Endothelial cell of umbilical vein (primary cell): ENCODE results near the gene MRPL42. TPM values are rescaled to one million over a fixed set of nuclear protein-coding genes. Genes with fewer than 3 reads are reported as not detected.
"Not testable (repeated sequence)": the region's sequence is repeated elsewhere in the genome, so short reads cannot be mapped to it uniquely, and the experiment has no call there.

Source experiments
- BruUV-seq: library from RNA; stranded (reverse); fragments of 400-500 nt; replicated peaks from 2 replicates; lab custom pipeline; 2021; lab: Mats Ljungman, UMichigan
- CTCF ChIA-PET: fragments of 300-600, 350-600 bp; sonication (Branson Sonifier 250); formaldehyde crosslinking; loops from one replicate; lab custom pipeline; 2021; ENCODE audit warnings: antibody characterized with exemption, inconsistent platforms; lab: Charles Lee
- POLR2A ChIA-PET: fragments of 300-600, 350-600 bp; sonication (Branson Sonifier 250); formaldehyde crosslinking; loops from one replicate; lab custom pipeline; 2021; ENCODE audit warnings: antibody characterized with exemption, inconsistent platforms; lab: Charles Lee
- DNase-seq: peaks from one replicate; pipeline ENCODE4 v3.0.0-alpha.2; 2011; ENCODE audit warnings: low read depth, low spot score
- FAIRE-seq: peaks from 2 replicates; lab custom pipeline; 2011; peaks lifted over from hg19 to GRCh38; lab: Jason Lieb, UNC
- H2AFZ ChIP-seq: 2 replicates; pipeline ENCODE4 v1.6.0; 2012; ENCODE audit warnings: low read depth, low read length, control low read depth, inconsistent platforms
- H3K27ac ChIP-seq: 2 replicates; pipeline ENCODE4 v1.5.1; 2011; ENCODE audit warnings: low read depth, mild to moderate bottlenecking, control low read depth, low read length, moderate library complexity; ENCODE audit not compliant: insufficient read depth
- H3K27me3 ChIP-seq, 2 experiments: 2 replicates each; pipeline versions ENCODE4 v1.6.0 to v1.6.1; 2011; ENCODE audit warnings: low read length in 2 of 2, mixed read lengths in 1 of 2; ENCODE audit not compliant: control insufficient read depth in 2 of 2, insufficient read depth in 2 of 2
- H3K36me3 ChIP-seq, 2 experiments: 2 replicates in 1 of 2; 3 replicates in 1 of 2; pipeline ENCODE4 v1.5.1; 2011; ENCODE audit warnings: low read length in 2 of 2, mild to moderate bottlenecking in 1 of 2, moderate library complexity in 1 of 2; ENCODE audit not compliant: control insufficient read depth in 2 of 2, insufficient read depth in 2 of 2; ENCODE audit errors: extremely low read depth in 1 of 2
- H3K4me1 ChIP-seq: 3 replicates; pipeline ENCODE4 v1.5.1; 2011; ENCODE audit warnings: mild to moderate bottlenecking, low read length; ENCODE audit not compliant: control insufficient read depth, insufficient read depth; ENCODE audit errors: extremely low read depth
- H3K4me2 ChIP-seq: 2 replicates; pipeline ENCODE4 v1.6.1; 2011; ENCODE audit warnings: low read length, control low read depth, mixed read lengths; ENCODE audit not compliant: insufficient read depth
- H3K4me3 ChIP-seq, 3 experiments: fragments of 200-600 bp in 1 of 3; sonication (generic), shearing (Covaris generic) in 1 of 3; replicated peaks in 1 of 3; 2 replicates each; pipeline ENCODE4 v1.5.1; 2011 to 2016; ENCODE audit warnings: control low read depth in 3 of 3, low read length in 3 of 3, mild to moderate bottlenecking in 2 of 3, inconsistent platforms in 1 of 3, low read depth in 1 of 3, moderate library complexity in 1 of 3; ENCODE audit not compliant: insufficient read depth in 1 of 3
- H3K79me2 ChIP-seq: 2 replicates; pipeline ENCODE4 v1.6.0; 2012; ENCODE audit warnings: low read length, inconsistent platforms; ENCODE audit not compliant: control insufficient read depth, insufficient read depth
- H3K9ac ChIP-seq: replicated peaks from 2 replicates; pipeline ENCODE3; 2011; ENCODE audit warnings: low read length, control low read depth; ENCODE audit not compliant: insufficient read depth; ENCODE audit errors: extremely low read depth
- H3K9me1 ChIP-seq: replicated peaks from 3 replicates; pipeline ENCODE4 v1.6.0; 2011; ENCODE audit warnings: mild to moderate bottlenecking, low read length; ENCODE audit not compliant: control insufficient read depth, insufficient read depth; ENCODE audit errors: extremely low read depth
- H3K9me3 ChIP-seq: replicated peaks from 2 replicates; pipeline ENCODE4 v1.5.1; 2012; ENCODE audit warnings: low read length, inconsistent platforms; ENCODE audit not compliant: control insufficient read depth, insufficient read depth
- H4K20me1 ChIP-seq: replicated peaks from 2 replicates; pipeline ENCODE3; 2011; ENCODE audit warnings: mild to moderate bottlenecking, low read length; ENCODE audit not compliant: control insufficient read depth, insufficient read depth; ENCODE audit errors: extremely low read depth
- CTCF ChIP-seq, 2 donors: IDR thresholded peaks; 1 replicate in 1 of 2; 2 replicates in 1 of 2; pipeline ENCODE4 v1.5.1; 2011; ENCODE audit warnings: low read length in 2 of 2, mild to moderate bottlenecking in 2 of 2, moderate library complexity in 2 of 2, control low read depth in 1 of 2, inconsistent platforms in 1 of 2, low read depth in 1 of 2; ENCODE audit not compliant: insufficient read depth in 1 of 2; ENCODE audit errors: extremely low read depth in 1 of 2
- EZH2 ChIP-seq: IDR thresholded peaks from 2 replicates; pipeline ENCODE4 v1.6.1; 2012; ENCODE audit warnings: borderline replicate concordance, low read depth, mild to moderate bottlenecking, moderate library complexity, low read length, inconsistent platforms; ENCODE audit not compliant: severe bottlenecking
- FOS ChIP-seq: IDR thresholded peaks from 2 replicates; pipeline ENCODE4 v1.6.1; 2011; ENCODE audit warnings: mild to moderate bottlenecking, low read length, moderate library complexity, borderline replicate concordance; ENCODE audit not compliant: insufficient read depth
- GATA2 ChIP-seq: IDR thresholded peaks from 2 replicates; pipeline ENCODE4 v1.7.0; 2011; ENCODE audit warnings: low read depth, mild to moderate bottlenecking, moderate library complexity, mixed read lengths, low read length; ENCODE audit not compliant: insufficient read length, insufficient read depth
- JUN ChIP-seq: IDR thresholded peaks from 2 replicates; pipeline ENCODE4 v1.6.1; 2011; ENCODE audit warnings: borderline replicate concordance, low read depth; ENCODE audit not compliant: insufficient read length, insufficient read depth
- MAX ChIP-seq: IDR thresholded peaks from 2 replicates; pipeline ENCODE4 v1.6.1; 2011; ENCODE audit not compliant: insufficient read depth, insufficient read length
- MYC ChIP-seq: IDR thresholded peaks from one replicate; pipeline ENCODE4 v1.6.1; 2011; ENCODE audit warnings: mild to moderate bottlenecking, low read depth, low read length
- POLR2A ChIP-seq: IDR thresholded peaks from 2 replicates; pipeline ENCODE4 v1.6.1; 2012; ENCODE audit warnings: low read depth, mild to moderate bottlenecking, control low read depth, low read length
- POLR2AphosphoS5 ChIP-seq: IDR thresholded peaks from 2 replicates; pipeline ENCODE4 v1.6.1; 2012; ENCODE audit warnings: low read depth, mild to moderate bottlenecking, control low read depth, low read length, moderate library complexity; ENCODE audit not compliant: insufficient read depth
- dilution Hi-C: fragments of 300-500 bp; cut with MboI; formaldehyde crosslinking; loops from one replicate; pipeline ENCODE4 v1.15.0; 2019; ENCODE audit warnings: low sequenced_read_pairs; ENCODE audit not compliant: extremely low pct_ligation_motif_present
- intact Hi-C: fragments of 100-400 bp; cut with micrococcal nuclease; formaldehyde crosslinking; loops from one replicate; pipeline ENCODE4 v1.10.0; 2022
- polyA plus RNA-seq, 4 experiments: library from polyadenylated mRNA; depleted of rRNA in 3 of 4; stranded (reverse) in 3 of 4; unstranded in 1 of 4; fragments of >200 nt; gene quantifications; 2 replicates each; pipeline versions ENCODE4 v1.2.1 to v1.2.3, GENCODE V29; 2011 to 2012; ENCODE audit warnings: missing spikeins in 1 of 4
- total RNA-seq: library from RNA; stranded (reverse); gene quantifications from 2 replicates; pipeline ENCODE4 v1.2.3, GENCODE V29; 2021

The MRPL42 gene
- total and polyA plus RNA-seq, 2 donors (not counting 3 experiments of a cell fraction or from before 2014, with no cell fraction given) = 38.5 to 61.2 TPM

- TF ChIP-seq MYC (no peak), MAX (no peak), CTCF (IDR thresholded peaks at IDR 0.05; ENCODE audit: extremely low read depth in 1 of 2, insufficient read depth in 1 of 2, low read depth in 1 of 2, low read length in 2 of 2) (no peak), GATA2 (no peak), FOS (no peak), EZH2 (no peak), POLR2A (no peak), JUN (no peak), POLR2AphosphoS5 (no peak)
- no peak overlapping the region for H3K9ac ChIP-seq
- no TSS peak for BruUV-seq
- dilution Hi-C loops (no loop called here), intact Hi-C loops (no loop called here)
- peaks cover 15 to 27% of the 10 kb centered on the region in 2 experiments for H3K36me3 ChIP-seq
- no peaks in the 10 kb centered on the region for H4K20me1 ChIP-seq
- H3K27me3 ChIP-seq = no peaks in the 10 kb centered on the region
- FAIRE-seq (peak; percentile 73), DNase-seq (no peak)
- no peaks in the 10 kb centered on the region for H3K4me1 ChIP-seq
- no peak overlapping the region for H3K27ac ChIP-seq
- H3K9me1 ChIP-seq = no peaks in the 10 kb centered on the region
- no peak overlapping the region for H3K4me3 ChIP-seq
- H3K4me2 ChIP-seq = no peak overlapping the region
- ChIA-PET CTCF (interaction anchor here (1.1 to 5.7 kb wide), 2 partner anchors 19 to 618 kb away, joined by 5 to 24 read pairs; no protein-coding TSS in a partner anchor), POLR2A (no interaction called here)
- H3K9me3 ChIP-seq = no peaks in the 10 kb centered on the region
- H3K79me2 ChIP-seq = peaks cover 8% of the 10 kb centered on the region
- no peak overlapping the region for H2AFZ ChIP-seq
Measured at GRCh38 chr12:93484315-93484981, 17.1 kb downstream of the MRPL42 start.

- peak; percentile 55 for FAIRE-seq
- BruUV-seq, H3K4me3 ChIP-seq, DNase-seq, intact Hi-C loops, H2AFZ ChIP-seq, H3K9me3 ChIP-seq, H3K4me2 ChIP-seq, H3K27me3 ChIP-seq, H3K9ac ChIP-seq, H4K20me1 ChIP-seq, H3K4me1 ChIP-seq, POLR2A ChIA-PET, CTCF ChIA-PET, dilution Hi-C loops, H3K79me2 ChIP-seq, H3K27ac ChIP-seq, H3K9me1 ChIP-seq: not testable (repeated sequence)
- H3K36me3 ChIP-seq = peaks cover 0 to 22% of the 10 kb centered on the region in 2 experiments
Measured at GRCh38 chr12:93492808-93493207, 25.5 kb downstream of the MRPL42 start.
